Sigmoid colon (tissue), 7 donors: Measurements from ENCODE around the gene IL12RB1. TPM values are rescaled to one million over a fixed set of nuclear protein-coding genes. Genes with fewer than 3 reads are reported as not detected.
A peak's percentile ranks its signal among the peaks of the same experiment; 100 is the strongest.

Experiments used
- DNase-seq: peaks from one replicate; pipeline ENCODE4 v3.0.0-alpha.2; 2019
- H3K27ac ChIP-seq, 4 donors: fragments of 200-600 bp; sonication (generic); one replicate each; pipeline ENCODE4 v1.5.1; 2016 to 2019; ENCODE audit warnings: mild to moderate bottlenecking in 1 of 4
- H3K27me3 ChIP-seq, 3 donors: fragments of 200-600 bp; sonication (generic); one replicate each; pipeline ENCODE4 v1.5.1; 2019; ENCODE audit warnings: mild to moderate bottlenecking in 1 of 3
- H3K36me3 ChIP-seq, 4 donors: fragments of 200-600 bp; sonication (generic); one replicate each; pipeline ENCODE4 v1.5.1; 2016 to 2019
- H3K4me1 ChIP-seq, 4 donors: fragments of 200-600 bp; sonication (generic); one replicate each; pipeline ENCODE4 v1.5.1; 2017 to 2019
- H3K4me3 ChIP-seq, 4 donors: fragments of 200-600 bp; sonication (generic); one replicate each; pipeline ENCODE4 v1.5.1; 2017 to 2019; ENCODE audit warnings: mild to moderate bottlenecking in 2 of 4, moderate library complexity in 1 of 4
- H3K9me3 ChIP-seq, 4 donors: fragments of 200-600 bp in 3 of 4; sonication (generic) in 3 of 4; one replicate each; pipeline versions ENCODE4 v1.5.1 to v1.6.1; 2013 to 2019
- CTCF ChIP-seq, 4 experiments: fragments of 450-650 bp in 3 of 4; fragments of 200-600 bp in 1 of 4; IDR thresholded peaks; one replicate each; pipeline ENCODE4 v1.5.1; 2016 to 2019; ENCODE audit warnings: antibody characterized with exemption in 4 of 4, mild to moderate bottlenecking in 3 of 4, moderate library complexity in 2 of 4
- EP300 ChIP-seq, 4 donors: sonication (generic); formaldehyde crosslinking; IDR thresholded peaks; one replicate each; pipeline ENCODE4 v1.6.1; 2017; ENCODE audit warnings: antibody characterized with exemption in 4 of 4
- POLR2A ChIP-seq, 2 donors: fragments of 450-650 bp; IDR thresholded peaks; one replicate each; pipeline ENCODE4 v1.6.1; 2016; ENCODE audit warnings: antibody characterized with exemption in 2 of 2, mild to moderate bottlenecking in 2 of 2, moderate library complexity in 2 of 2
- POLR2AphosphoS5 ChIP-seq, 4 donors: sonication (generic); formaldehyde crosslinking; IDR thresholded peaks; one replicate each; pipeline ENCODE4 v1.6.1; 2017; ENCODE audit warnings: antibody characterized with exemption in 4 of 4
- WGBS, 2 donors: extraction: QIAGEN DNeasy Blood & Tissue Kit; methylation state at CpG; one replicate each; pipeline ENCODE4 v1.1.7; 2013; 5-methylcytosine and 5-hydroxymethylcytosine counted together
- intact Hi-C: fragments of 100-400 bp; cut with DNase I; formaldehyde crosslinking; loops from one replicate; pipeline ENCODE4 v1.15.1; 2023
- polyA plus RNA-seq, 3 donors: library from polyadenylated mRNA; stranded (reverse); fragments of 200-250 nt; gene quantifications; one replicate each; pipeline ENCODE4 v1.2.3, GENCODE V29; 2013
- total RNA-seq, 4 donors: library from RNA; depleted of rRNA; stranded (reverse); fragments of >200 nt; gene quantifications; one replicate each; pipeline ENCODE4 v1.1.0, GENCODE V29; 2016
- donor health status: healthy with polysubstance abuse.
- donor health status: Bipolar disorder and iron deficiency.
- donor health status: healthy.

IL12RB1 gene
- total and polyA plus RNA-seq, 7 donors, result 0.99 to 6.0 (median 2.0) TPM; not detected in 1

GRCh38 chr19:18128805-18129204 is 42.1 kb upstream of the IL12RB1 start:
- peaks cover 0 to 34% (median 0%) of the 10 kb centered on the region in 4 donors for H3K36me3 ChIP-seq
- no peak overlapping the region for H3K27ac ChIP-seq
- no peaks in the 10 kb centered on the region for H3K9me3 ChIP-seq
- no peak overlapping the region for H3K4me3 ChIP-seq
- no peak for DNase-seq
- intact Hi-C loops, result no loop called here
- H3K4me1 ChIP-seq, result no peaks in the 10 kb centered on the region
- WGBS, 2 donors, result 96 to 97% methylated on average over 12 of the region's 12 CpGs
- TF ChIP-seq POLR2AphosphoS5 (IDR thresholded peaks at IDR 0.05), result no peak
- TF ChIP-seq EP300 (IDR thresholded peaks at IDR 0.05), result no peak
- TF ChIP-seq CTCF (IDR thresholded peaks at IDR 0.05), result no peak
- no peak for TF ChIP-seq POLR2A (IDR thresholded peaks at IDR 0.05)
- H3K27me3 ChIP-seq, result no peaks in the 10 kb centered on the region

GRCh38 chr19:18128044-18128443 is 41.3 kb upstream of the IL12RB1 start:
- H3K27me3 ChIP-seq, result no peaks in the 10 kb centered on the region
- no peak overlapping the region for H3K4me3 ChIP-seq
- 82 to 87% methylated on average over 3 of the region's 3 CpGs for WGBS, 2 donors
- intact Hi-C loops, result no loop called here
- TF ChIP-seq POLR2A (IDR thresholded peaks at IDR 0.05), result no peak
- no peak for TF ChIP-seq EP300 (IDR thresholded peaks at IDR 0.05)
- no peak for TF ChIP-seq POLR2AphosphoS5 (IDR thresholded peaks at IDR 0.05)
- no peak for TF ChIP-seq CTCF (IDR thresholded peaks at IDR 0.05)
- DNase-seq, result no peak
- no peaks in the 10 kb centered on the region for H3K9me3 ChIP-seq
- no peaks in the 10 kb centered on the region for H3K4me1 ChIP-seq
- peaks cover 0 to 34% (median 0%) of the 10 kb centered on the region in 4 donors for H3K36me3 ChIP-seq
- no peak overlapping the region for H3K27ac ChIP-seq

- Histone ChIP-seq H3K9me3 (no peaks in the 10 kb centered on the region), H3K27me3 (no peaks in the 10 kb centered on the region), H3K4me3 (no peak overlapping the region), H3K4me1 (no peaks in the 10 kb centered on the region), H3K36me3 (peaks cover 0 to 21% (median 0%) of the 10 kb centered on the region in 4 donors), H3K27ac (no peak overlapping the region)
- 80 to 99% methylated on average over 2 of the region's 2 CpGs for WGBS, 2 donors
- TF ChIP-seq CTCF (IDR thresholded peaks at IDR 0.05) (no peak), POLR2A (IDR thresholded peaks at IDR 0.05) (no peak), POLR2AphosphoS5 (IDR thresholded peaks at IDR 0.05) (no peak), EP300 (IDR thresholded peaks at IDR 0.05) (no peak)
- intact Hi-C loops, result no loop called here
- DNase-seq, result no peak
Observed at GRCh38 chr19:18126097-18126496, 39.4 kb upstream of the IL12RB1 start.

- WGBS, 2 donors, result 77 to 87% methylated on average over 26 of the region's 26 CpGs
- Histone ChIP-seq H3K36me3 (peaks cover 0 to 11% (median 0%) of the 10 kb centered on the region in 4 donors), H3K27ac (peak overlapping the region in 1 of 4 donors; percentile 27), H3K9me3 (no peaks in the 10 kb centered on the region), H3K27me3 (no peaks in the 10 kb centered on the region), H3K4me3 (no peak overlapping the region), H3K4me1 (peaks cover 0 to 7% (median 5%) of the 10 kb centered on the region in 4 donors)
- no peak for TF ChIP-seq POLR2A (IDR thresholded peaks at IDR 0.05)
- no peak for TF ChIP-seq CTCF (IDR thresholded peaks at IDR 0.05)
- no peak for TF ChIP-seq EP300 (IDR thresholded peaks at IDR 0.05)
- no peak for TF ChIP-seq POLR2AphosphoS5 (IDR thresholded peaks at IDR 0.05)
- DNase-seq, result no peak
- intact Hi-C loops, result no loop called here
Observed at GRCh38 chr19:18123819-18124218, 37.1 kb upstream of the IL12RB1 start.
